Prostate gland (tissue), 2 donors: ENCODE data around the gene CFTR. TPM values are rescaled to one million over a fixed set of nuclear protein-coding genes. Genes with fewer than 3 reads are reported as not detected.

Source experiments
- DNase-seq: peaks from one replicate; pipeline ENCODE4 v3.0.0-alpha.2; 2019; ENCODE audit warnings: low spot score
- H3K27ac ChIP-seq, 2 donors: fragments of 200-600 bp; sonication (generic); 2 replicates each; pipeline ENCODE4 v1.5.1; 2017 to 2019
- H3K27me3 ChIP-seq: fragments of 200-600 bp; sonication (generic); replicated peaks from 2 replicates; pipeline ENCODE4 v1.5.1; 2019; ENCODE audit not compliant: insufficient read depth
- H3K36me3 ChIP-seq, 2 donors: fragments of 200-600 bp; sonication (generic); 1 replicate in 1 of 2; 2 replicates in 1 of 2; pipeline versions ENCODE4 v1.5.1 to v1.8.1; 2017 to 2019
- H3K4me1 ChIP-seq: fragments of 200-600 bp; sonication (generic); replicated peaks from 2 replicates; pipeline ENCODE4 v1.5.1; 2019
- H3K4me3 ChIP-seq, 2 donors: fragments of 200-600 bp; sonication (generic); 2 replicates each; pipeline ENCODE4 v1.5.1; 2017 to 2019
- H3K9me3 ChIP-seq: fragments of 200-600 bp; sonication (generic); 2 replicates; pipeline ENCODE4 v1.5.1; 2017
- POLR2A ChIP-seq: fragments of 450-650 bp; IDR thresholded peaks from one replicate; pipeline ENCODE4 v1.6.1; 2016; ENCODE audit warnings: antibody characterized with exemption, mild to moderate bottlenecking
- POLR2AphosphoS5 ChIP-seq: sonication (generic); formaldehyde crosslinking; IDR thresholded peaks from one replicate; pipeline ENCODE4 v1.6.1; 2017; ENCODE audit warnings: antibody characterized with exemption
- WGBS: methylation state at CpG from one replicate; pipeline ENCODE4 v1.1.5; 2018; 5-methylcytosine and 5-hydroxymethylcytosine counted together
- intact Hi-C: fragments of 100-400 bp; cut with DNase I; formaldehyde crosslinking; loops from one replicate; pipeline ENCODE4 v1.14.2; 2022
- total RNA-seq, 2 donors: library from RNA; depleted of rRNA; stranded (reverse); fragments of >200 nt; gene quantifications; one replicate each; pipeline ENCODE4 v1.1.0, GENCODE V29; 2016
- TF ChIP-seq, protein P1 (sequence below), 4 experiments: fragments of 200-600 bp in 2 of 4; fragments of 450-650 bp in 2 of 4; sonication (generic) in 2 of 4; IDR thresholded peaks; 1 replicate in 3 of 4; 2 replicates in 1 of 4; pipeline ENCODE4 v1.5.1; 2016 to 2019; ENCODE audit warnings: antibody characterized with exemption in 4 of 4, mild to moderate bottlenecking in 2 of 4, moderate library complexity in 2 of 4

Gene CFTR
- total RNA-seq, 2 donors from 2014 or later = 2.9 to 5.6 TPM

DNA sequence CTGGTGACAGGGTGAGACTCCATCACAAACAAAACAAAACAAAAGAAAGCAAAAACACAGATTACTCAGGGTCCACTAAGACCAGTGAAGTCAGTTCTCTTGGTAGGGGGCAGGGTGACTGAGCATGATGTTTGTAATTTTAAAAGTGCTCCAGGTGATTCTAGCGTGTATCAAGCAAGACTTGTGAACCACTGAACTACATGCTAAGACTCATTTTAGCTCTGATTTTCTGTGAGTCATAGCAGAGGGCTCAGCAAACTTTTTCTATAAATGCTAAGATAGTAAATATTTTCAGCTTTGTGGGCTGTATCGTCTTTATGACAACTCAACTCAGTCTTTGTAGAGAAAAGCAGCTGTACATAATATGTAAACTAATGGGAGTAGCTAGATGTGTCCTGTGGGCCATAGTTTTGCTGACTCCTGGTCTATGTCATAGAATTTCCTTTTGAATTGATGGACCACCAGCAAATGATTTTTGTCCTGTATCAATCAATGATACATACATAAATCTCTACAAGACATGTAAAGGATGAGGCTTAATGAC is 141.3 kb downstream of the CFTR start:
- no peaks in the 10 kb centered on the region for H3K9me3 ChIP-seq
- TF ChIP-seq POLR2AphosphoS5 (no peak), POLR2A (no peak)
- no peak for DNase-seq
- WGBS = 67% methylated on average over 2 of the region's 2 CpGs
- no peaks in the 10 kb centered on the region for H3K36me3 ChIP-seq
- intact Hi-C loops = no loop called here
- H3K4me3 ChIP-seq = no peak overlapping the region
- H3K27me3 ChIP-seq = no peaks in the 10 kb centered on the region
- no peak overlapping the region for H3K27ac ChIP-seq
- no peaks in the 10 kb centered on the region for H3K4me1 ChIP-seq

DNA sequence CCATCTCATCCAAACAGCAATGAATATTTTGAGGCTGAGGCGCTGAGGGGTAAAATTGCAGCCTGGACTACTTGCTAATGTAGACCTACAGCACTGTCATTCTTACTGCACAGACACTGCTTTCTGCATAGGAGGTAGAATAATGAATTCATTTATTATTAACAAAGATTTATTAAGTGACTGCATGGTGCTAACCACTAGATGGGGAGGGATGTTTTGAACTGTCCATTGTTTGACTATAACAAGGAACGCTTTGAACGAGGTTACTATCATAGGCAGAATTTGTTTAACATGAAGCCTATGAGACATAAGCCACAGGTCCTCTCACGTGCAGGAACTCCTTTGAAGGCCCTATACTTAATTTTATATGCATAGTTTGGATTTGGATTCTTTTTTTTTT is 143.8 kb downstream of the CFTR start:
- no peak for DNase-seq
- Histone ChIP-seq H3K4me1 (no peaks in the 10 kb centered on the region), H3K36me3 (no peaks in the 10 kb centered on the region), H3K9me3 (no peaks in the 10 kb centered on the region), H3K27ac (no peak overlapping the region), H3K27me3 (no peaks in the 10 kb centered on the region), H3K4me3 (no peak overlapping the region)
- intact Hi-C loops = no loop called here
- WGBS = 77% methylated on average over 4 of the region's 4 CpGs
- TF ChIP-seq, protein P1, sequence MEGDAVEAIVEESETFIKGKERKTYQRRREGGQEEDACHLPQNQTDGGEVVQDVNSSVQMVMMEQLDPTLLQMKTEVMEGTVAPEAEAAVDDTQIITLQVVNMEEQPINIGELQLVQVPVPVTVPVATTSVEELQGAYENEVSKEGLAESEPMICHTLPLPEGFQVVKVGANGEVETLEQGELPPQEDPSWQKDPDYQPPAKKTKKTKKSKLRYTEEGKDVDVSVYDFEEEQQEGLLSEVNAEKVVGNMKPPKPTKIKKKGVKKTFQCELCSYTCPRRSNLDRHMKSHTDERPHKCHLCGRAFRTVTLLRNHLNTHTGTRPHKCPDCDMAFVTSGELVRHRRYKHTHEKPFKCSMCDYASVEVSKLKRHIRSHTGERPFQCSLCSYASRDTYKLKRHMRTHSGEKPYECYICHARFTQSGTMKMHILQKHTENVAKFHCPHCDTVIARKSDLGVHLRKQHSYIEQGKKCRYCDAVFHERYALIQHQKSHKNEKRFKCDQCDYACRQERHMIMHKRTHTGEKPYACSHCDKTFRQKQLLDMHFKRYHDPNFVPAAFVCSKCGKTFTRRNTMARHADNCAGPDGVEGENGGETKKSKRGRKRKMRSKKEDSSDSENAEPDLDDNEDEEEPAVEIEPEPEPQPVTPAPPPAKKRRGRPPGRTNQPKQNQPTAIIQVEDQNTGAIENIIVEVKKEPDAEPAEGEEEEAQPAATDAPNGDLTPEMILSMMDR (IDR thresholded peaks at IDR 0.05) = no peak
- TF ChIP-seq POLR2AphosphoS5 (no peak), POLR2A (no peak)

DNA sequence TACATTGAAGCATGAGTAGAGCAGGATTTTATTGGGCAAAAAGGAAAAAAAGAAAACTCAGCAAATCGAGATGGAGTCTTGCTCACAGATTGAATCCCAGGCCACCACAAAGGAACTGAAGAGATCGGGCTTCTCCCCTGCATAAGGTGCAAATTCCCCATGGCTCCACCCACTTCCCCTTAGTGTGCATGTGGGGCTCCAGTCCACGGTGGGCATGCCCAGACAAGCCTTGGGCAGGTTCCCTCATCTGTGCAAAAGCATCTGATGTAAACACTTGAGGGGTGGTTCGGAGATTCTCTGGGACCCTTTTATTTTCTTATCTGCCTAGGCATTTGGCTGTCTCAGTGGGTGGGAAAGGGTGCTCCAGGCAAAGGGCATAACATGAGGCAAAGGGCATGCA is 150.7 kb downstream of the CFTR start:
- H3K27me3 ChIP-seq = no peaks in the 10 kb centered on the region
- no peaks in the 10 kb centered on the region for H3K9me3 ChIP-seq
- intact Hi-C loops = no loop called here
- H3K36me3 ChIP-seq = no peaks in the 10 kb centered on the region
- DNase-seq = no peak
- no peaks in the 10 kb centered on the region for H3K4me1 ChIP-seq
- no peak overlapping the region for H3K4me3 ChIP-seq
- 71% methylated on average over 4 of the region's 4 CpGs for WGBS
- no peak overlapping the region for H3K27ac ChIP-seq
- TF ChIP-seq POLR2AphosphoS5 = no peak
- no peak for TF ChIP-seq POLR2A
- TF ChIP-seq, protein P1 (IDR thresholded peaks at IDR 0.05) = no peak

DNA sequence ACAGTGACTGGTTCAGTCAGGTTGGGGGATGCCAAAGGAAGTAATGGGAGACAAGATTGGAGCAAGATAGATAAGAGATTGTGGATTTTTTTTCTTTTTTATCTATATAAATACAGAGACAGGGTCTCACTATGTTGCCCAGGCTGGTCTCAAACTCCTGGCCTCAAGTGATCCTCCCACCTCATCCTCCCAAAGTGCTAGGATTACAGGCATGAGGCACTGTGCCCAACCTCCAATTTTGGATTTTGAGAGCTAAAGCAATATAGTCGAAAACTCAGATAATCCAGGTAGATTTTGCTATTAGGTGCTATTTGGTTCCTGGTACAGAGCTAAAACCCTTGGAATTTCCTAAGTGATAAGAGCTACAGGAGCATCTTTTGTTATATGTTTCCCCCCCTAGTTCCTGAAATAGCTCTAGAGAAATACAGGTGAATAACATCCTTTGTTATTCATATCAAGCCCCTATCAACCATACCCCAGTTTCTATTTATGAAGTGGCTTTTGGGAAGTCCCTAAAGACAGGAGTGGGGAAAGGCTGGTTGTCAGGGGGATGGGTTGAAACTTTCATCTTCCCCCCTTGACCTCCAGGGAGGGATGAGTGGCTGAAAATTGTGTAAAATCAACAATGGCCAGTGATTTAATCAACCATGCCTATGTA is 151.2 kb downstream of the CFTR start:
- Histone ChIP-seq H3K4me3 (no peak overlapping the region), H3K9me3 (no peaks in the 10 kb centered on the region), H3K36me3 (no peaks in the 10 kb centered on the region), H3K27ac (no peak overlapping the region), H3K4me1 (no peaks in the 10 kb centered on the region), H3K27me3 (no peaks in the 10 kb centered on the region)
- intact Hi-C loops = no loop called here
- no peak for DNase-seq
- WGBS = 92% methylated on average over 1 of the region's 1 CpG
- no peak for TF ChIP-seq POLR2AphosphoS5
- no peak for TF ChIP-seq POLR2A
- TF ChIP-seq, protein P1 (IDR thresholded peaks at IDR 0.05) = no peak

DNA sequence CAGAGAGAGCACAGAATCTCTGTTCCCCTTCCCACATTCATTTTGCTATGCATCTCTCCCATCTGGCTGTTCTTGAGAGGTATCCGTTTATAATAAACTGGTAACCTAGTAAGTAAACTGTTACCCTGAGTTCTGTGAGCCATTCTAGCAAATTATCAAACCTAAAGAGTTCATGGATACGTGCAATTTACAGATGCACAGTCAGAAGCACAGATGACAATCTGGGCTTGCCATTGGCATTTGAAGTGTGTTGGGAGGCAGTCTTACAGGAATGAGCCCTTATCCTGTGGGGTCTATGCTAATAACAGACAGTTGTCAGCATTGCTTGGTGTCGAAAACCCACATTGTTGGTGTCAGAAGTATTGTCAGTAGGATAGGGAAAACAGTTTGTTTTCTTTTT is 151.8 kb downstream of the CFTR start:
- 95% methylated on average over 3 of the region's 3 CpGs for whole genome bisulfite sequencing
- Histone ChIP-seq H3K27ac (no peak overlapping the region), H3K27me3 (no peaks in the 10 kb centered on the region), H3K36me3 (no peaks in the 10 kb centered on the region), H3K4me3 (no peak overlapping the region), H3K4me1 (no peaks in the 10 kb centered on the region), H3K9me3 (no peaks in the 10 kb centered on the region)
- intact Hi-C loops = no loop called here
- TF ChIP-seq, protein P1 (IDR thresholded peaks at IDR 0.05) = no peak
- TF ChIP-seq POLR2AphosphoS5 (no peak), POLR2A (no peak)
- DNase-seq = no peak
